CMK (cell line): ENCODE measurements around the gene FAM184A.
A peak's percentile ranks its signal among the peaks of the same experiment; 100 is the strongest.

ENCODE experiments used
- DNase-seq: peaks from one replicate; pipeline ENCODE4 v3.0.0-alpha.2; 2010; ENCODE audit warnings: low read depth

The FAM184A gene

DNA sequence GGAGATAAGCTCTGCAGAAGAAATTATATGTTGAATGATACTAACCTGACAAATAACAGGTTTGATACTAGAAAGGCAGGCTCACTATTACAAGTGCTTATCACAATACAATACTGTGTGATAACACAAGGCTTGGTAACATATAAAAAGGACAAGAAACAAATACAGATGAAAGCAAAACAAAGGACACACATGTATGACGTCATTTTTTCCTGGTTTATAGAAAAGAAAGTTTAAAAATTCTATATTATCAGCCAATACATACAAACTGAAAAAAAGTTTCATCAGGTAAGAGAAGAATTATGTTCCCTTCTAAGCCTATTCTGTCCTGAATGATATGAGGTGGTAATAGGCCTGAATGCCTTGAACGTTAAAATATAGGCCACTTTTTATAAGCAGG lies 111.2 kb downstream of the FAM184A start:
- no peak for DNase-seq

DNA sequence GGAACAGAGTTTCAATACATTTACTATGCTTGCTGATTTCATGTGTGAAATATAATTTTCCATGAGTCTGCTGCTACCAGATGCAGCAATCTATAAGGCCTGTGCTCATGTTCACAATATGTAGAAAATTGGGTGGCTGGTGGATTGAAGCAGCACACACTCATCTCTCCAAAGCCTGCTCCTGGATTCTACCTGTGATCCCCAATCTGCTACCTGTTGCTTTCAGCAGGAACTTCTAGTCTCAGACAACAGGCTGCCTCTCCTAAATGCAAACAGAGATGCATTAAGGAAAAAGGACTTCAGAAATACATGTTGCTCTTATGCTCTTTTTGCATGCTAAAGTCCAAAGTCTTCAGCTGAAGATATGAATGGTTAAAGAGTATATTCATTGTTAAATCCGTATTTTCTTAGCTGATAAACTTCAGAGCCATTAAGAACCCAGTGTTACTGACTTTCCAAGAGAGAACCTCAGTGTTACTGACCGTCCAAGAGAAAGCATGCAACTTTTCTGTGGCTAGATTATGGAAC lies 112.6 kb downstream of the FAM184A start:
- no peak for DNase-seq

DNA sequence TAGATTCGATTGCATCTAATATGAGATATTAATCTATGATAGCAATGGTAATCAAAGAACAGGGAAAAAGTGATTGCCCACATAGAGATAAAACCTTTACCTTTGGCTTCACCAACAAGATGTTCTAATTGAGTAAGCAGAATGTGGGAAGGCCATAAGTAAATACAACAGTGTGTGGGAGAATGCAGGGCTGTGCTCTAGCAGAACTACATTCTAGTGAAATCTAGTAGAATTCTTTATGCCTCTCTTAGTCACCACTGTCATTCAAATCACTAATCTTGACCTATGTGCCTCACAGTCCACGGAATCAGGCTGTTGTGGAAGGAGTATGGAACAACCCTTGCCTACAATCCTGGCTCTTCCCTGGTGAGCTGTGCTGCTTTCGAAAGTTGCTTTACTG lies 113.1 kb downstream of the FAM184A start:
- no peak for DNase-seq

DNA sequence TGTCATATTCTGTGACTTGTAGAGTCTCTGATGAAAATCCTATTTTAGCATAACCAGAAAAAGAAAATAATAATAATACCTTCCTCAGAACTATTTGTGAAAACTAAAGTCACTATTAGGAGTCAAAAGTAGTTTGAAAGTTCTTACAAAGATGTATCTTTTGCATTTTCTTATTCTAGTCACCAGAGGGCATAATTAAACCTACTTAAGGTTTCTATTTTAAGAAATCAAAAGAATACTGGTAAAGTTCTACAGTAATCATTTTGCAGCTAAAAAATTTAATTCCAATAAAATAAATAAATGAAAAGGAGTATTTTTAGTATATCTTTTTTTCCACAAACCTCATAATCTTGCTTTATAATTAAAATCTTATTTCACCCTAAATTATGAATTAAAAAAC lies 115.5 kb downstream of the FAM184A start:
- DNase-seq, result no peak

DNA sequence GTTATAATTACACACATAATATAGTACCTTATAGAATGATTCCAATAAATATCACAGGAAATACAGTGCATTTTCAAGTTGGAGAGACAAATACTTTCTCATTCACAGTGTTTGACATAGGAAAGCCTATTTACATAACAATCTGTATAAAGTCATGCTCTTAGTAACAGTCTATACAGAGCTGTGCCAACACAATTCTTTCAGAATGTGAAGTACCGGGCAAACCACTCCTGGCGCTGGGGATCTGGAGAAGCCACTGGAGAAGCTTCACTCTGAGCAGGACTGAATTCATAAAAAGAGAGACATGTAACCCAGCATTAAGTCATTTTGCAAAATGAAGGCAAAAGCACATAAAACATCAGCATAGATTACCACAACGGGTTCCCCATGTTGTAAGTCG lies 118.6 kb downstream of the FAM184A start:
- DNase-seq, result no peak

DNA sequence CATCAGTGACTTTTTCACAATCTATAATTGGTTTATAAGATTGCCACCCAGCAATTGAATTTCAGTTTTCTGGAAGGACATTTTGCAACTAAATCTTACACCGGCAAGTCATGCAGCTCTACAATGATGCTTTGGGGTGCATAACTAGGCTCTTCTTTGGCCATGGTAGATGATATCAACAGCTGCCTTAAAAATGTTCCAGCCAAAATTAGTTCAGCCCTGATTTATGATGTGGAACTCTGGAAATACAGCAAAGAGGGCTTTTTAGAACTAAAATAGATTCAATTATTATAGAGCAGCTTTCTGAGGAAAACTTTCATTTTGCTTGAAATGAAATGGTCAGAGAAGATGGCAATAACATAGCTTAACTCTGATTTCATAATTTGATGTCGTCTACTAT lies 125.1 kb downstream of the FAM184A start:
- no peak for DNase-seq

DNA sequence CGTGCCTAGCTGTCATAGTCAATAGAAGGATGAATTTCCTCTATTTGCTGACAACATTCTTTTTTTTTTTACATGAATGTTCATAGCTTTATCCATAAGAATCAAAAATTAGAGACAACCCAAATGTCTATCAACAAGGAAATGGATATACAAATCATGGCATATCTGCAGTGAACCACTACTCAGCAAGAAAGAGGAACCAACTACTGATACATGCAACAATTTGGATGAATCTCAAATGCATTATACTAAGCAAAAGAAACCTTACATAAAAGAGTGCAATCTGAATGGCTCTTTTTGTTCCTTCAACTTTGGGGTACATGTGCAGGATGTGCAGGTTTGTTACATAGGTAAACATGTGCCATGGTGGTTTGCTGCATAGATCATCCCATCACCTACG lies 125.8 kb downstream of the FAM184A start:
- DNase-seq, result no peak

DNA sequence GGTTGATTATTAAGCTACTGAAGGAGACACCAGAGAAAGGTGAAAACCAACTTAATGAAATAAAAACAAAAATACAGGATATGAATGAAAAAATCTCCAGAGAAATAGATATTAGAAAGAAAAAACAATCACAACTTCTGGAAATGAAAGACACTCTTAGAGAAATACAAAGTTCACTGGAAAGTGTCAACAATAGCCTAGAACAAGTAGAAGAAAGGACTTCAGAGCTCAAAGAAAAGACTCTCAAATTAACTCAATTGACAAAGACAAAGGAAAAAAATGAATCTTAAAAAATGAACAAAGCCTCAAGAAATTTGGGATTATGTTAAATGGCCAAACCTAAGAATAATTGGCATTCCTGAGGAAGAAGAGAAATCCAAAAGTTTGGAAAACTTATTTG lies 133.2 kb downstream of the FAM184A start:
- no peak for DNase-seq

DNA sequence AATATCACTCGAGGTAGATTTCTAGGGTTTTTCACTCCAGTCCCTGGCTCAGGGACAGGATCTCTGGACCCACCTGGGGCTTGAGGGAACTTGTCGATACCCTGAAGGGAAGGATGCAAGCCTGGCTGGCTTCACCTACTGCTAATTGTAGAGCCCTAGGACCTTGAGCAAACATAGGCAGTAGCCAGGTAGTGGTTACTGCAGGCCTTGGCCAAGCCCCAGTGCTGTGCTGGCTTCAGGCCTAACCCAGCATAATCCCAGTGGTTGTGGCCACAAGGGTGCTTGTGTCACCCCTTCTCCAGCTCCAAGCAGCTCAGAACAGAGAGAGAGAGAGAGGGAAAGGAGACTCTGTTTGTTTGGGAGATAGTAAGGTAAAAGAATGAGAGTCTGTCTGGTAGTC lies 137.7 kb downstream of the FAM184A start:
- DNase-seq, result no peak

DNA sequence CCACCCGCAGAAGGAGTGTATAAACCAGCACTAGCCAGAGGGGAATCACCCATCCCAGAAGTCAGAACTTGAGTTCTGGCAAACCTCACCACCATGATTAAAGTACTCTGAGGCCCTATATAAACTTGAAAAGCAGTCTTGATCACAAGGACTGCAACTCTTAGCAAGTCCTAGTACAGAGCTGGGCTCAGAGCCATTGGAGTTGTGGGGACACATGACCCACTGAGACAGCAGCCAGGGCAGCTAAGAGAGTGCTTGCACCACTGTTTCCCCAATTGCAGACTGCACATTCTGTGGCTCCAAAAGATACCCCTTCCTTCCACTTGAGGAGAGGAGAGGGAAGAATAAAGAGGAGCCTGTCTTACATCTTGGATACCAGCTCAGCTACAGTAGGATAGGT lies 138.8 kb downstream of the FAM184A start:
- DNase-seq, result no peak

DNA sequence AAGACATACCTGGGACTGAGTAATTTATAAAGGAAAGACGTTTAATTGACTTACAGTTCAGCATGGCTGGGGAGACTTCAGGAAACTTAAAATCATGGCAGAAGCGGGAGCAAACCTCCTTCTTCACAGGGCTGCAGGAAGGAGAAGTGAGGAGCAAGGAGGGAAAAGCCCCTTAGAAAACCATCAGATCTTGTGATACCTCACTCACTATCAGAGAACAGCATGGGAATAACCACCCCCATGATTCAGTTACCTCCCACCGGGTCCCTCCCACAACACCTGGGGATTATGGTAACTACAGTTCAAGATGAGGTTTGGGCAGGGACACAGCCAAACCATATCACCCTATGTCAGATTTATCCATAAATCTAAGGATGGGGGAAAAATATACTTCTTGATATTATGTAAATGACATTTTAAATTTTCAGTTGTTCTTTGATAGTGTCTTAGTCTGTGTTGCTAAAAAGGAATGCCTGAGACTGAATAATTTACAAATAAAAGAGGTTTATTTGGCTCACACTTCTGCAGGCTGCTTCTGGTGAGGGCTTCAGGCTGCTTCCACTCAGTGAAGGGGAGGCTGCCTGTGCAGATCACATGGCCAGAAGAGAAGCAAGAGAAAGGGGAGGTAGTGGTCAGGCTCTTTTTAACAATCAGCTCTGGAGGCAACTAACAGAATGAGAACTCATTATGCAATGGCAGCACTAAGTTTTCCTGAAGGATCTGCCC lies 142.3 kb downstream of the FAM184A start:
- DNase-seq, result no peak

DNA sequence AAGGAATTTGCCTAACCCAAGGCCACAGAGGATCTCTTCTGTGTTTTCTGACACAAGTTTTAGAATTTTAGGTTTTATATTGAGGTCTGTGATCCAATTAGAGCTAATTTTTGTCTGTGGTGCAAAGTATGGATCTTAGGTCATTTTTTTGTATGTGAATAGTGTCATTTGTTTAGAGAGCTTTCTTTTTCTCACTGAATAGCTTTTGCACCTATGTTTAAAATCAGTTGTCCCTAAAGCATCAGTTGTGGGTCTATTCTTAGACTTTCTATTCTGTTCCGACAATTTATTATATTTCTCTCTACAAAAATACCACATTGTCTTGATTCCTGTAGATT lies 143.2 kb downstream of the FAM184A start:
- no peak for DNase-seq

DNA sequence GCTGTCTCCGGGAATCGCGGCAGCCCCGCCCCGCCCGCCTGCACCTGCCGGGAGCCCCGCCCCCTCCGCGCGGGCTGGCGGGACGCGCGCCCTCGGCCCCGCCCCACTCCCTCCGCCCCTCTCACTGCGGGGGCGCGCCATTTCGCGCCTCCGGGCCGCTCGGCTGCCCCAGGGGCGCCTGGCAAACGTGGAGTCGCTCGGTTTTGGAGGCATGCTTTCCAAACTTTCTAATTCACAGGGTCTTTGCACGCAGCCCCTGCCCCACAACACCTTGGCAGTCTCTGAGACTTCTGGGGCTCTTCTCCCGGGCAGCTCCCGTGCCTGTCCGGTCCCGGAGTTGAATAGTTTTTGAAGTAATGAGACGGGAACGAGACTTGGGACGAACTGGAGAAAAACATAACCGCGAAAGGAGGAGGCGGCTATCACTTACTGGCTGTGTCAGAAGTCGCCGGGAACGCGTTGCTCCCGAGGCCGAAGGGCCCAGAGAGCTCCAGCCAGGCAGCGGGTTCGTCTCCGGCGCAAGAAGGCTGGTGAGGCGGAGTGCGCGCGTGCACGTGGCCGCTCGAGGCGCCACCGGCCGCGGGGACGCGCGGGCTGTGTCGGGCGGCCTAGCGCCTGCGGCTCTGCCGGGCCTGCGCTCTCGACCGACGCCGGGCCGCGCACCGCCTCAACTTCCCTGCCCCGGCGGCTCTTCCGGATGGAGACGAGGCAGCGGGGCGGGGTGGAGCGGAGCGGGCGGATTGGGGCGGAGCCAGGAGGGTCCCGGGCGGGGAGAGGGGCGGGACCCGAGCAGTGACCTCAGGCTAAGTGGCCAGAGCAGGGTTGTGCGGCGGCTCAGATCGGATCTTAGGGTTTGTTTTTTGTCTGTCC lies 143.8 kb downstream of the FAM184A start, which contains the start of gene MCM9:
MCM9 (minus strand) TSS at position 699 of the 870 bp plus-strand sequence. CDS start 3,436 bp downstream, outside the sequence.
- peak; percentile 68 for DNase-seq

DNA sequence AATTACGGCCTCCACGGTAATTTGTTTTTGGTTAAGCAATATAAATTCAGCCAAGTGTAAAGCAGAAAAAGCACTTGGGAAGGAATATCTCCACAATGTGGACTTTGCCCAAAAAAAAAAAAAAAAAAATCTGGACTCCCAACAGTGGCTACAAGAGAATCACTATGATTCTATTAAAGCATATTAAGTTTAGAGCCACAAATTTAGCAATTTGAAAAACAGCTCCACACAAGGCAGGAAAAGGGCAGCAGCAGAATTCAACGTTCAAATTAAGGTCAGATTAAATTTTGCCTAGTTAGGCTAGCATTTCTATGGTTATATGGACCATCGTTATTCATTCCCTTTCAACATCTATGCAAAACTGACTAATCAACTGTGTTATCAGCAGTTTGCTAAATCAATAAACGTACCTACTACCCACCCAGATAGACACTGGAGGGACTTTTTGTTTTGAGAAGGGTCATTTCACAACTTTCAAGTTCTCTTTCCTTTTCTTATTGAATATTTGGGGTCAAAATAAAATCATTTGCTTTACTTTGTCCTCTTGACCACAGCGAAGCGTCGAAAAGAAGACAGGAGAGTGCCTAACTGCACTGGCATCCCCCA lies 144.5 kb downstream of the FAM184A start:
- no peak for DNase-seq

DNA sequence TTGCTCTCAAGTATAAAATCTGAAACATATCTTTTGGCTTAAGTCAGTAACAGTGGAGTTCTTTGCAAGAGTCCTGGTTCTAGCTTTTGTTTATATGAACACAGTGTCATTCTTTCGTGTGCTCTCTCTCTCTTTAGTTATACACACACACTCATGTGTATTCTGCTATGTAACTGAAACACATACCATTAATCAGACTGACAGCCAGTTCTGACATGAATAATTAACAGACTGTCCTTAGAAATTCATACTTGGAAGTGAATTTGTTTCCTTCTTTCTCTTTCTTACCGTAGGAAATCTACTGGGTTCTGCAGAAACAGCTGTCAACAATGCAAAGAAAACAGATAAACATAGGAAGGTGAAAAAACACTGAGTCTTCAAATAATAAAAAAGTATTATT lies 146.0 kb downstream of the FAM184A start:
- no peak for DNase-seq

DNA sequence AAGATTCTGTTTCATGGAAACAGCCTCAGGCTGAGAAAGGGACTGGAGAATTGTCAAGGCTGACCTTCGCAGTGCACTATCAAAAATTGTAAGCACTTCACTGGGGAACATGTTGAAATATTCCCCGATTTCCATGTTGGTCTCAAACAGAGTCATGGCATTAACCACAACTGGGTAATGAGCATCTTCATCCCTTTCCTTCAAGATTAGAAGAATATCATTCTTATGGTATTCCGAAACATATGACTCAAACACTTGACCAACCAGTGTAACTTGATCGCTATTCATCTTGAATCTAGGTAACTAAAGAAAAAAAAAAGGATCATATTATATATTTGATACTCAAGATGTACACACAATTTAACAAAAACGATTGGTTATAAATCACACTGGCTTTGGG lies 147.0 kb downstream of the FAM184A start:
- no peak for DNase-seq

DNA sequence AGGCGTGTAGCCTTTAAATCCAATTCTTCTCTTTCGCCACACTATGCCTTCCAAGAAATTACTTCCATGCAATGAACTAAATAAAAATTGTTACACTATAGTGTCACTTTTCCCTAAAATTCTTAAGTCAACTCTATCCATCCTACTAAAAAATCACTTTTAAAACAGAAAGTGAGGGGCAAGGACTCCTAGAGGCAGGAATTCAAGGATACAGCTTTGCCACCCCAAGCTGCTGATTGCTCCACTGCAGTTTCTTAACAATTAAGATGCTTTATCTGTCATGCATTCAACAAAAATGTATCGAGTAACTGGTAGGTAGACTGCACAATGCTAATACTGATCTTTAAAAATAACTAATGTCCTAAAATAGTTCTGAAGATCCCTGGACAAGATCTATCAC lies 147.8 kb downstream of the FAM184A start:
- DNase-seq, result no peak

DNA sequence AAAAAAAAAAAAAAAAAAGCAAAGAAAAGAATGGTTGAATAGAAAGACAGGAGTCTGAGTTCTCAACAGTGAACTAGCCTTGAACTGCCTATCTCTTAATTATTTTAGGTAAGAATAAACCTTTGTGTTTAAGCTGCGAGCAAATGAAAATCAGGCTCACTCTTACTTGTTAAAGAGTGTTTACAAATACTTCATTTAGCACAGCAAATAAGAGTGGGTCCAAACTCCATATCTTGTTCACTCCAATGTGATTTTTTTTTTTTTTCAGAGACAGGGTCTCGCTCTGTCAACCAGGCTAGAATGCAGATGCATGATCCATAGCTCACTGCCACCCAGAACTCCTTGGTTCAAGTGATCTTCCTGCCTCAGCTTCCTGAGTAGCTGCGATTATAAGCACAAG lies 155.4 kb downstream of the FAM184A start:
- DNase-seq, result no peak

DNA sequence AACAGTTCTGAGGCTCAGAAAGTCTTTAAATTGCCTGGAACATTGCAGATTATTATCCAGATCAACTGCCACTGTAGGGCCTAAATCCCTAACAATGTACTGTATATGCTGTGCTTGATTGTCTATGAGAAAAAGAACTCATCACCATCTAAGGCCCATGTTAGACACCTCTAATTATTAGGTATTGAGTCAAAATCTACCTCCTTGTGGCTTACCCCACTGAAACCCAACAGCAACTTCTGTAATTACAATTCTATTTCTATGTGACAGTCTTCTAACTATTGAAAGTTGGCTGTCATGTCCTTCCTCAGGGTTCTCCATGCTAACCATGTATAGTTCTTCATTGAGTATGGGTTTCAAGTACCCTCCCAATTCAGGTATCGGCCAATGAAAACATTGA lies 157.4 kb downstream of the FAM184A start:
- DNase-seq, result no peak

DNA sequence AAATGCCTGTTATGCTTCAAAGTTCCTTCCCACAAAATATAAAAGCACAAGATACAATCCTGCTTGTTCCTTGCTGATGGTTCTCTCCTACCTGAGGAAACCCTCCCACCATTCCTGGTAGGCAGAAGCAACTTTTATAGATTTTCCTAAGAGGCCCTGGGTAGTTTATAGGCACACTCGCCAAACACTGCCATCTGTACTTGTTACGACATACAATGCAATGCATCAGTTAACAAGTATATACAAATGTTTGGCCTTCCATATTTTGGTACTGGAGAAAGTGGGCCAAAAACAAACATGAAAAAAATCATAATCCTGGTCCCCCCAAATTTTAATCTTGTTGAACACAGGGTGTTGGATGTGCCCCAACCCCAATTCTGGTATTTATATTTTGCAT lies 160.1 kb downstream of the FAM184A start:
- no peak for DNase-seq

DNA sequence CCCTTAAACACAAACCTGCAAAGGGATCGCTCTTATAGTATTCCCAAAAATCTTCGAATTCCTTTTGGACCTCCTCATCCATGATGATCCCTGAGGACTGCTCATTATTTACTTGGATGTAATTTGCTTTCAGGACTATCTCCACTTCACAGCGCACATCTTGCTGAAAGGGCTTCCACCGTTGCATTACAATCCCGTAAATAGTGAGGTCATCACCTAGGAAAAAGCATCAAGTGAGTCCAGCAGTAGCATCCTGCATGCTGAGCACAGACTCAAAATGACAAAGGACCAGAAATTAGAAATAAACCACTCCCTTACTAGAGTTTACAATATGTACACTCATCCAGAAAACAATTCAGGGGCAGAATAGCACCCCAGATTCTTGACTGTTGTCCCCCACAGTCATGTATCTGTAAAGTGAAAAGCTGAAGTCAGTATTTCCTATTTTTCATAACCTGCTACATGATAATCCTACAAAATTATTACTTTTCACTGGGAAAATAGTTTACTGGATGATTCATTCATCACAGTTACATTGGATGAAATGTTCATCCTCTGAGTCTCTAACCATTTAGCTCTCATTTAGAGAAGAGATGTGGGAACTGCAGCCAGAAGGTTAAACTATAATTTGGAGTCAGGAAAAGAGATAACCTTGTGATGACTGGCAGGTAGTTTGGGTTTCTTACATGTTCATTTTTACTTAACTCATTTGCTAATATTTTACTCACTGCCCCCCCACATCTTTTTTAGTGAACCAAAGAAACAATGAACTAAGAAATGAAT lies 160.7 kb downstream of the FAM184A start:
- no peak for DNase-seq

DNA sequence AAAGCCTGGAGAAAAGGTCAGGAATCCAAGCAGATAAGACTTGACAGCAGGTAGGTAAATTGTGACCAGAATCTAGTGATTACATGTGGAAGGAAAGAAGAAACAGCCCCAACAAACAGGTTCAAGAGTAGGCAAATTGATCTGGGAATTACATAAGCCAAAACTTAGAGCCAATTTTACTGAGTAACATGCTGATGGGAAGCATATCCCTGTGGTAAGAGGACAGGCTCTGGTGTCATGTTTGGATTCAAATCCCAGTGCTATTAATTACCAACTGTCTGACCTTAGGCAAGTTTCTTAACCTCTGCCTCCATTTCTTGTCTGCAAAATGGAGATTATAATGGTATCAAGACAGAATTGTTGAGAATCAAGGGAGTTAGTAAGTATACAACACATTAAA lies 163.9 kb downstream of the FAM184A start:
- DNase-seq, result no peak
